Inferior parietal cortex (tissue), 1 donor: ENCODE results near the gene RABGGTA.

ENCODE experiments used
- DNase-seq: peaks from one replicate; pipeline ENCODE4 v3.0.0-alpha.2; 2016; ENCODE audit errors: extremely low spot score

Gene RABGGTA

GRCh38 chr14:24304019-24304387 lies 32.6 kb upstream of the RABGGTA start:
- DNase-seq = no peak

- no peak for DNase-seq
Observed at GRCh38 chr14:24300326-24300980, 29.1 kb upstream of the RABGGTA start.

- DNase-seq = peak; percentile 93
Observed at GRCh38 chr14:24299255-24300191, 28.1 kb upstream of the RABGGTA start, which contains the start of the genes DHRS1 and NOP9. TSS of gene DHRS1 (minus strand) at chr14:24299780. CDS start at chr14:24299106, 674 bp downstream. TSS of gene NOP9 (plus strand) at chr14:24299850. CDS start at chr14:24299955, 105 bp downstream.

- DNase-seq = no peak
Observed at GRCh38 chr14:24298892-24299254, 27.5 kb upstream of the RABGGTA start.

- DNase-seq = peak; percentile 39
Observed at GRCh38 chr14:24297190-24297964, 26.0 kb upstream of the RABGGTA start.

GRCh38 chr14:24296341-24297157 lies 25.2 kb upstream of the RABGGTA start:
- DNase-seq = peak; percentile 73

- no peak for DNase-seq
Observed at GRCh38 chr14:24293525-24293924, 22.1 kb upstream of the RABGGTA start.

GRCh38 chr14:24292118-24292807 lies 20.9 kb upstream of the RABGGTA start:
- DNase-seq = no peak

- no peak for DNase-seq
Observed at GRCh38 chr14:24291446-24292117, 20.2 kb upstream of the RABGGTA start.

- no peak for DNase-seq
Observed at GRCh38 chr14:24290746-24291145, 19.3 kb upstream of the RABGGTA start.

- DNase-seq = no peak
Observed at GRCh38 chr14:24289649-24290280, 18.4 kb upstream of the RABGGTA start.

GRCh38 chr14:24286996-24287395 lies 15.6 kb upstream of the RABGGTA start:
- no peak for DNase-seq

- no peak for DNase-seq
Observed at GRCh38 chr14:24285351-24285750, 14.0 kb upstream of the RABGGTA start.

- no peak for DNase-seq
Observed at GRCh38 chr14:24284501-24285035, 13.2 kb upstream of the RABGGTA start.

GRCh38 chr14:24283796-24284460 lies 12.5 kb upstream of the RABGGTA start:
- no peak for DNase-seq

GRCh38 chr14:24282736-24283135 lies 11.3 kb upstream of the RABGGTA start:
- DNase-seq = no peak

GRCh38 chr14:24281636-24282035 lies 10.2 kb upstream of the RABGGTA start:
- DNase-seq = no peak

- DNase-seq = no peak
Observed at GRCh38 chr14:24280797-24281460, 9.5 kb upstream of the RABGGTA start.
